GM21515 (cell line): ENCODE results near the gene LILRB4.
"Not testable (repeated sequence)": the region's sequence is repeated elsewhere in the genome, so short reads cannot be mapped to it uniquely, and the experiment has no call there.

Experiments used
- ATAC-seq: cut with Tn5 transposase; IDR thresholded peaks from one replicate; pipeline ENCODE4 v1.9.1; 2021; ENCODE audit not compliant: unreplicated experiment

Gene LILRB4

GRCh38 chr19:54648129-54648528, 14.7 kb upstream of the LILRB4 start:
- no peak for ATAC-seq

DNA sequence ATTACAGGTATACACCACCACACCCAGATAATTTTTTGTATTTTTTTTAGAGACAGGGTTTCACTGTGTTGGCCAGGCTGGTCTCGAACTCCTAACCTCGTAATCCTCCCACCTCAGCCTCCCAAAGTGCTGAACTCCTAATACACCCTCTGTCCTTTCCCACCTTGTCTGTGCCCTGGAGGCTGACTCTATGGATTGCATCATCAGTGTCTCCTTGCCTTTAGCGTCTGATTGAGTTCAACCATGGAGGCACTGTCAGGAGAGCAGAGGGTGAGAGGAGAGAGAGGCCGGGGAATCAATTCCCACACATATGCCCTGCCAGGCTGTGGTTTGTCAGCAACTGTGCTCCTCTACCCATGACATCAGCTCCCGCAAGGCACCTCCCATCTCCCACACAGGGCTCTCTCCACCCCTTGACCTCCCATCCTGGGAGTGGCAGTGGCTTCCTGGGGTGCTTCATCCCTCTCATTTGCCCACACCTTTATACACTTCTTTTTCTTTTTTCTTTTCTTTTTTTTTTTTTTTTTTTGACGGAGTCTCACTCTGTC, 12.6 kb upstream of the LILRB4 start:
- no peak for ATAC-seq

GRCh38 chr19:54653181-54653809, 9.5 kb upstream of the LILRB4 start:
- ATAC-seq, result no peak

GRCh38 chr19:54654447-54655321, 8.1 kb upstream of the LILRB4 start:
- no peak for ATAC-seq

- ATAC-seq, result no peak
Measured at GRCh38 chr19:54659300-54659699, 3.5 kb upstream of the LILRB4 start.

- ATAC-seq, result no peak
Measured at GRCh38 chr19:54660306-54660705, 2.5 kb upstream of the LILRB4 start.

DNA sequence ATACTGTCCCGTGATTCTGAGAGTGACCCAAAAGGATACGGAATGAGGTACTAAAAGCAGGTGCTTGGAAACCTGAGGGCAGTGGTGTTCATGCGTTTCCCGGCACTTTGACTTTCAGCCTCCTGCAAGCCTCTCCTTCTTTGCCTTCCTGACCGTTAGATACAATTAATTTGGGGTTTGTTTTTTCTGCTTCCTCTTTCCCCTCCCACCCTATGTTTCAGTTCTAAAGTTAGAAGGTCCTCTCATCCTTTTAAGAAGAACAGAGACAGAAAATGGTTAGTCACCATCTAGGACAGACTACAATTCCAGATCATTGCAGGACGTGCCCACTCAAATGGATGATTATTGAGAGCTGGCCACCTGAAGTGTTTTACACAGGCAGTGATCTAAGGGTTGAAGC, 1.8 kb upstream of the LILRB4 start:
- ATAC-seq, result no peak

GRCh38 chr19:54661846-54662481, 821 bp upstream of the LILRB4 start:
- ATAC-seq, result no peak

- ATAC-seq, result no peak
Measured at GRCh38 chr19:54665530-54665929, 2.7 kb downstream of the LILRB4 start.

DNA sequence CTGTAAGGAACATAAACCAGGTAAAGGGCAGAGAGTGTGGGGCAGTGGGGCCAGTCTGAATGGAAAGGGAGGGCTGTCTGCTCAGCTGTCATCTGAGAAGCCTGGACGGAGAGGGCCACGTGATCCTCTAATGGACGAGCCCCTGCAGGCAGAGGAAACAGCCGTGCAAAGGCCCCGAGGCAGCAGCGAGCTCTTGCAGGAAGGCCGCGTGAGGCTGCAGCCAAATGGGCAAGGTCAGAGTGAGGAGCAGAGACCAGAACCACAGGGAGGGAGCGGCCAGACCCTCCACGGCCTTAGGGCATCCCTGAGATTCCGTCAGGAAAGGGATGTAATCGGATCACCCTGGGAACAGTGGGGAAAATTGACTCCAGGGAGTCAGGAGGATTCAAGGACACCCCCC, 4.4 kb downstream of the LILRB4 start:
- ATAC-seq, result no peak

- ATAC-seq, result no peak
Measured at GRCh38 chr19:54668353-54668752, 5.6 kb downstream of the LILRB4 start.

DNA sequence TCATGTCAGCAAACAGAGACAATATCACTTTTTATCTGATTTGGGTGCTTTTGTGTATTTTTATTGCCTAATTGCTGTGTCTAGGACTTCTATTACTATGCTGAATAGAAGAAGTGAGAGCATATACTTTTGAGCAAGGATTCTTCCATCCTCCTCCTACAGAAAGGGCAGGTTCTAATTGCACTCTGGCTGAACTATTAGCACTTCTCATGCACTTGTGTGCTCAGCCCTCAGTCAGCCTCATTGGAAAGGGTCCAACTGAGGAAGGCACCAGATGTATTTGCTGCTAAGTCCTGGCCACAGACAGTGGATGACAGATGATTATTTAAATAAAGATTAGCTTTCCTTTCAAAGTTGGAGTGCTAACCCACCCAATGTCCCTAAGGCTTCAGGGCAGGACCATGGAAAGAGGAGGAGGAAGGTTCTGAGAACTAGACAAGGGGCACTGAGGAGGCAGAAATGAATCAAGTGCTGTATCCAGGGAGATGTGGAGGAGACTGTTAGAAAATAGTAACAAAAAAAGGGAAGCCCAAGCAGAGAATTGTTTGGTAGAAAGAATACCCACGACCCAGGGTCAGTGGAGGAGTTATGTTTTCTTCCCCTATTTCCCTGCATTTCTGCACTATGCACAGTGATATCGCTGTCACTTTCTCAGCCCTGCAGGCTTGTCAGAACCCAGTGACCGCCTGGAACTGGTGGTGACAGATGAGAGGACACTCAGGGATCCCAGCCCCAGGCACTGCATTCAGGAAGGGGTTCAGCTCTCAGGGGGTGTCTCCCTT, 8.0 kb downstream of the LILRB4 start:
- ATAC-seq, result no peak

- ATAC-seq, result no peak
Measured at GRCh38 chr19:54673222-54673621, 10.4 kb downstream of the LILRB4 start.

GRCh38 chr19:54674021-54674617, 11.3 kb downstream of the LILRB4 start:
- no peak for ATAC-seq

DNA sequence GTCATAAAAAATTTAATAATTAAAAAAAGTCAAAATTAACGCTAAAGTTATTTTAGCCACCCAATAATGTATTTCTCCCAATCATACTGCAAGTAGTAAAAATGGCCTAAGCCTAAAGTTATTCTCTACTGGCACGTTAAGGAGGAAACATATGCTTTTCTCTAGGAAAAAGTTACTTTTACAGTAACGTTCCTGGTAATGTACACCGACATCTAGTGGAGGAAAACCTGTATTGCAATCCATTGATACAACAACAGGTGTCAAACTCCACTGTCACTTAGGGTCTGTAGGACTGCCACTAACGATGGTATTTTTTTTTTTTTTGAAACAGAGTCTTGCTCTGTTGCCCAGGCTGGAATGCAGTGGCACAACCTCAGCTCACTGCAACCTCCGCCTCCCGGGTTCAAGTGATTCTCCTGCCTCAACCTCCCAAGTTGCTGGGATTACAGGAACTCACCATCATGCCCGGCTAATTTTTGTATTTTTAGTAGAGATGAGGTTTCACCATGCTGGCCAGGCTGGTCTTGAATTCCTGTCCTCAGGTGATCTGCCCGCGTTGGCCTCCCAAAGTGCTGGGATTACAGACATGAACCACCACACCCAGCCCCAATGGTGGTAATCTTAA, 13.5 kb downstream of the LILRB4 start:
- ATAC-seq, result not testable (repeated sequence)

GRCh38 chr19:54677217-54677616, 14.4 kb downstream of the LILRB4 start:
- no peak for ATAC-seq

DNA sequence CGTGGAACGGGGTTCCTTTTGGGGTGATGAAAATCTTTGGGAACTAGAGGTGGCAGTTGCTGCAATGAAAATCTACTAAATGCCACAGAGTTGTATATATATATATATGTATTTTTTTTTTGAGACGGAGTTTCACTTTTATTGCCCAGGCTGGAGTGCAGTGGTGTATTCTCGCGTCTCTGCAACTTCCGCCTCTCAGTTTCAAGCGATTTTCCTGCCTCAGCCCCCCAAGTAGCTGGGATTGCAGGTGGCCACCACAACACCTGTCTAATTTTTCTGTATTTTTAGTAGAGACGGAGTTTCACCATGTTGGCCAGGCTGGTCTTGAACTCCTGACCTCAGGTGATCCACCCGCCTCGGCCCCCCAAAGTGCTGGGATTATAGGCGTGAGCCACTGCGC, 18.8 kb downstream of the LILRB4 start:
- ATAC-seq, result not testable (repeated sequence)

GRCh38 chr19:54682306-54682856, 19.6 kb downstream of the LILRB4 start:
- ATAC-seq, result no peak

- no peak for ATAC-seq
Measured at GRCh38 chr19:54684527-54684926, 21.7 kb downstream of the LILRB4 start.
